Kidney (tissue), 14 donors: ENCODE measurements around the gene PPIL1. TPM values are rescaled to one million over a fixed set of nuclear protein-coding genes. Genes with fewer than 3 reads are reported as not detected.

ENCODE experiments used
- DNase-seq, 5 donors: peaks; one replicate each; pipeline ENCODE4 v3.0.0-alpha.2; 2013 to 2020
- FAIRE-seq: peaks from 2 replicates; lab custom pipeline; 2012; peaks lifted over from hg19 to GRCh38; lab: Jason Lieb, UNC
- H3K27ac ChIP-seq, 2 donors: one replicate each; pipeline ENCODE4 v1.7.0; 2013; ENCODE audit warnings: low read depth in 2 of 2, low read length in 2 of 2, inconsistent platforms in 1 of 2
- H3K27me3 ChIP-seq: one replicate; pipeline ENCODE4 v1.7.1; 2013; ENCODE audit warnings: low read length, inconsistent platforms; ENCODE audit not compliant: control insufficient read depth, insufficient read depth
- H3K36me3 ChIP-seq, 3 donors: one replicate each; pipeline versions ENCODE4 v1.7.0 to v1.7.1; 2013; ENCODE audit warnings: low read length in 3 of 3, control low read depth in 1 of 3, inconsistent platforms in 1 of 3; ENCODE audit not compliant: insufficient read depth in 3 of 3, control insufficient read depth in 2 of 3
- H3K4me1 ChIP-seq, 3 donors: one replicate each; pipeline versions ENCODE4 v1.7.0 to v1.7.1; 2013; ENCODE audit warnings: low read length in 3 of 3, inconsistent platforms in 1 of 3, low read depth in 1 of 3; ENCODE audit not compliant: control insufficient read depth in 2 of 3, insufficient read depth in 2 of 3
- H3K4me3 ChIP-seq, 3 donors: one replicate each; pipeline versions ENCODE4 v1.7.0 to v1.8.1; 2013; ENCODE audit warnings: low read length in 3 of 3, control low read depth in 1 of 3, inconsistent platforms in 1 of 3
- H3K9ac ChIP-seq, 3 donors: one replicate each; pipeline versions ENCODE4 v1.7.0 to v1.7.1; 2013; ENCODE audit warnings: low read length in 3 of 3, control low read depth in 1 of 3, inconsistent platforms in 1 of 3
- H3K9me3 ChIP-seq, 3 donors: one replicate each; pipeline versions ENCODE4 v1.7.0 to v1.7.1; 2013; ENCODE audit warnings: low read length in 3 of 3, control low read depth in 1 of 3, inconsistent platforms in 1 of 3; ENCODE audit not compliant: control insufficient read depth in 2 of 3, insufficient read depth in 1 of 3
- CTCF ChIP-seq: IDR thresholded peaks from 3 replicates; pipeline ENCODE4 v1.5.1; 2012; ENCODE audit warnings: mild to moderate bottlenecking, moderate library complexity, borderline replicate concordance; ENCODE audit not compliant: insufficient read depth; ENCODE audit errors: extremely low read depth
- intact Hi-C: fragments of 100-400 bp; cut with DNase I; formaldehyde crosslinking; loops from one replicate; pipeline ENCODE4 v1.11.1; 2022
- polyA plus RNA-seq: library from polyadenylated mRNA; stranded (reverse); fragments of 350-450 nt; fragmentation: Illumina TruSeq; extraction: RNeasy Lipid Tissue Mini Kit (QIAGEN cat#74804); gene quantifications from one replicate; pipeline ENCODE4 v1.2.3, GENCODE V29; 2014; ENCODE audit warnings: low read depth, low replicate concordance; ENCODE audit not compliant: insufficient read depth
- total RNA-seq: library from RNA; stranded (reverse); fragmentation: NEBNext Ultra II Directional; extraction: Animal tissue kit (Norgen Biotek cat#: 25700); gene quantifications from one replicate; pipeline ENCODE4 v1.2.1, GENCODE V29; 2021
- donor health status: control.
- donor health status: control.
- donor health status: control.
- donor health status: control.
- donor health status: control.
- donor health status: DM: yes; HTN: yes; CAD: no.
- donor health status: Normal renal cell carcinoma (clear cell type).

PPIL1 gene
- total and polyA plus RNA-seq, 2 donors from 2014 or later: 21.3 to 40.1 TPM

DNA sequence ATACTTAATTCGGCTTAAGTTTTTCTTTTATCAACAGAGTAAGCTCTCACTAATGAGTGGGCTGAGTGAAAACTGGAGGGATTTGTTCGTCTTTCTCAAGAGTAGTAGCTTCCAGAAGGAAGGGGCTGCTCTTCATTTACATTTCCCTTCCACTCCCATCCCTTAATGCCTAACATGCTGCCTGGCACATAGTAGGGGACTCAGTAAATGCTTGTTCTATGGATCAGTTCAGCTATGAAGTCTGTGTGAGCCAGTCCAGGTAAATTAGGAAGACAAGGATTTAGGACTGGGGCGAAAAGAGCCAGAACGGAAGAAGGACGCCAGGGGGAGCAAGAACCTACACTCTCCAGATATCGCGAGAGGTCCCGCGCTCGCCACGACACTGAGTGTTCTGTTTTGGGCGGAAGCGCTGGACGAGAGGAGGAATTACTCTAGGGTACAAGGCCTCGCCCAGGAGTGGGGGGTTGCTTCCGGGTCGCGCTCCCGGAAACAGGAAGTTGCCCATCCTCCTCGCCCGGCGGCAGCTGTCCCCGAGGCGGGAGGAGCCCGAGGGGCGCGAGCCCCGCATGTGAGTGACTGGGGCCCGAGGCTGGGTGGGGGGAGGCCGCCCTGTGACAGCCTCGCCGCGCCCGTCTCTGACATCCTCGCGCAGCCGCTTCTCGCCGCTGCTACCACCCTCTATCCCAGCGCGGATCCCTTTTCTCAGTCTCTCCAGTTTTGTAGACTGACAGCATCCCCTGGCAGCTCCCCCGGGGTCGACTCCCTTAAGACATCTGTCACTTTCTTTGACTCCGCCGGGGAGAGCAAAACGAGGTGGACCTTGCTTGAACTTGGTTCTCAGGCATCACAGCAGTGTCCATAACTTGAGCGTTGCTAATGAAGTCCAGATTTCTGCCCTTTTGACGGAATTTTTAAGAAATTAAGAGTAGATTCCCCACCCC lies 11.1 kb upstream of the PPIL1 start, which contains the start of gene C6orf89:
C6orf89 (plus strand) TSS at position 492 of the 941 bp plus-strand sequence. CDS start 13,493 bp downstream, outside the sequence.
- Histone ChIP-seq H3K27me3 (no peaks in the 10 kb centered on the region), H3K9me3 (no peaks in the 10 kb centered on the region), H3K27ac (peak within 1 kb of the TSS; percentile 73 to 95), H3K4me1 (peaks cover 2 to 6% (median 5%) of the 10 kb centered on the region in 3 donors), H3K9ac (peak within 1 kb of the TSS; percentile 72 to 100 (median 80)), H3K36me3 (no peaks in the 10 kb centered on the region), H3K4me3 (peak within 1 kb of the TSS; percentile 74 to 96 (median 78))
- FAIRE-seq (peak; percentile 66), DNase-seq (peak; percentile 97 to 99 (median 98))
- intact Hi-C loops: loop anchor here (10.0 kb wide), 1 partner anchor 129 kb away; no protein-coding TSS in a partner anchor
- peak; percentile 86 for TF ChIP-seq CTCF

GRCh38 chr6:36884610-36885009 lies 10.0 kb upstream of the PPIL1 start:
- Histone ChIP-seq H3K9ac (no peak overlapping the region), H3K9me3 (no peaks in the 10 kb centered on the region), H3K4me1 (peaks cover 2 to 6% (median 5%) of the 10 kb centered on the region in 3 donors), H3K27me3 (no peaks in the 10 kb centered on the region), H3K27ac (no peak overlapping the region), H3K36me3 (no peaks in the 10 kb centered on the region), H3K4me3 (no peak overlapping the region)
- DNase-seq (no peak), FAIRE-seq (no peak)
- intact Hi-C loops: loop anchor here (10.0 kb wide), 1 partner anchor 130 kb away; no protein-coding TSS in a partner anchor
- no peak for TF ChIP-seq CTCF

GRCh38 chr6:36875250-36875633 lies 639 bp upstream of the PPIL1 start:
- Histone ChIP-seq H3K27ac (no peak overlapping the region), H3K4me1 (peaks cover 0 to 7% (median 4%) of the 10 kb centered on the region in 3 donors), H3K9ac (peak overlapping the region; percentile 77 to 100 (median 90)), H3K4me3 (peak overlapping the region; percentile 96 to 100 (median 96)), H3K27me3 (no peaks in the 10 kb centered on the region), H3K36me3 (peaks cover 0 to under 1% (median 0%) of the 10 kb centered on the region in 3 donors), H3K9me3 (no peaks in the 10 kb centered on the region)
- no peak for FAIRE-seq
- TF ChIP-seq CTCF: no peak
- no peak for DNase-seq
- intact Hi-C loops: no loop called here
